H1 (cell line): Measurements from ENCODE around the gene ISG15. TPM values are rescaled to one million over a fixed set of nuclear protein-coding genes. Genes with fewer than 3 reads are reported as not detected.

Experiments used
- CTCF ChIA-PET: fragments of 300-600 bp; sonication (Branson Sonifier 250); formaldehyde crosslinking; loops from one replicate; lab custom pipeline; 2021; ENCODE audit not compliant: partially characterized antibody; lab: Charles Lee
- POLR2A ChIA-PET: fragments of 300-600 bp; sonication (Branson Sonifier 250); formaldehyde crosslinking; loops from one replicate; lab custom pipeline; 2021; ENCODE audit warnings: inconsistent platforms; ENCODE audit not compliant: partially characterized antibody; lab: Charles Lee
- DNase-seq, 2 experiments: peaks; one replicate each; pipeline versions ENCODE4 v3.0.0 to v3.0.0-alpha.2; 2010 to 2022; ENCODE audit warnings: low spot score in 2 of 2, low read depth in 1 of 2, mixed read lengths in 1 of 2
- FAIRE-seq: peaks from 2 replicates; lab custom pipeline; 2011; peaks lifted over from hg19 to GRCh38; lab: Jason Lieb, UNC
- H2AFZ ChIP-seq: 2 replicates; pipeline ENCODE4 v1.8.1; 2012; ENCODE audit warnings: low read length, inconsistent platforms
- H2AK5ac ChIP-seq: 2 replicates; pipeline ENCODE4 v1.6.1; 2013; ENCODE audit warnings: low read depth, low read length
- H2BK120ac ChIP-seq: replicated peaks from 2 replicates; pipeline ENCODE3; 2013; ENCODE audit warnings: low read depth, low read length, inconsistent platforms
- H2BK12ac ChIP-seq: 2 replicates; pipeline ENCODE4 v1.6.1; 2013; ENCODE audit warnings: low read depth, low read length
- H2BK15ac ChIP-seq: 2 replicates; pipeline ENCODE4 v1.6.1; 2013; ENCODE audit warnings: low read length
- H2BK20ac ChIP-seq: 2 replicates; pipeline ENCODE4 v1.6.1; 2013; ENCODE audit warnings: low read length
- H2BK5ac ChIP-seq: 2 replicates; pipeline ENCODE4 v1.6.1; 2013; ENCODE audit warnings: low read depth, low read length
- H3K14ac ChIP-seq: 2 replicates; pipeline ENCODE4 v1.6.1; 2013; ENCODE audit warnings: inconsistent platforms; ENCODE audit not compliant: insufficient read length
- H3K18ac ChIP-seq: 2 replicates; pipeline ENCODE4 v1.6.1; 2013; ENCODE audit warnings: low read length; ENCODE audit errors: extremely low read depth
- H3K23ac ChIP-seq: 2 replicates; pipeline ENCODE4 v1.6.1; 2013; ENCODE audit warnings: inconsistent platforms; ENCODE audit not compliant: insufficient read length
- H3K23me2 ChIP-seq: 2 replicates; pipeline ENCODE4 v1.6.1; 2013; ENCODE audit warnings: low read depth, low read length
- H3K27ac ChIP-seq: 2 replicates; pipeline ENCODE4 v1.6.1; 2011; ENCODE audit warnings: low read depth, low read length, inconsistent platforms
- H3K27me3 ChIP-seq, 4 experiments: replicated peaks in 1 of 4; 1 replicate in 1 of 4; 2 replicates in 3 of 4; pipeline versions ENCODE4 v1.6.1 to v1.8.1; 2011 to 2013; ENCODE audit warnings: low read length in 3 of 4, mild to moderate bottlenecking in 3 of 4, inconsistent platforms in 2 of 4, mixed read lengths in 2 of 4, moderate library complexity in 1 of 4; ENCODE audit not compliant: control insufficient read depth in 3 of 4, insufficient read depth in 3 of 4; ENCODE audit errors: extremely low read depth in 1 of 4
- H3K36me3 ChIP-seq, 4 experiments: 2 replicates each; pipeline versions ENCODE4 v1.6.1 to v1.8.1; 2011 to 2013; ENCODE audit warnings: mild to moderate bottlenecking in 4 of 4, low read length in 3 of 4, moderate library complexity in 2 of 4, control low read depth in 1 of 4, inconsistent platforms in 1 of 4; ENCODE audit not compliant: insufficient read depth in 4 of 4, control insufficient read depth in 2 of 4
- H3K4ac ChIP-seq: replicated peaks from 2 replicates; pipeline ENCODE3; 2013; ENCODE audit warnings: low read length, low read depth, mixed read lengths, inconsistent platforms; ENCODE audit not compliant: insufficient read length
- H3K4me1 ChIP-seq, 4 experiments: replicated peaks in 1 of 4; 1 replicate in 1 of 4; 2 replicates in 3 of 4; pipeline versions ENCODE4 v1.6.1 to v1.8.1; 2011 to 2013; ENCODE audit warnings: low read length in 3 of 4, inconsistent platforms in 2 of 4, mixed read lengths in 1 of 4; ENCODE audit not compliant: insufficient read depth in 4 of 4, control insufficient read depth in 3 of 4
- H3K4me2 ChIP-seq, 2 experiments: 2 replicates each; pipeline versions ENCODE4 v1.6.1 to v1.8.1; 2011 to 2013; ENCODE audit warnings: low read depth in 2 of 2, low read length in 2 of 2, control low read depth in 1 of 2, inconsistent platforms in 1 of 2, mild to moderate bottlenecking in 1 of 2; ENCODE audit not compliant: insufficient read depth in 1 of 2
- H3K4me3 ChIP-seq, 4 experiments: fragments of 200-600, 300-600 bp in 1 of 4; sonication (generic), shearing (Covaris generic), sonication (Bioruptor Twin) in 1 of 4; 2 replicates each; pipeline versions ENCODE4 v1.5.1 to v1.8.1; 2011 to 2016; ENCODE audit warnings: low read length in 4 of 4, low read depth in 3 of 4, control low read depth in 2 of 4, inconsistent platforms in 2 of 4, mild to moderate bottlenecking in 2 of 4, mixed read lengths in 1 of 4, moderate library complexity in 1 of 4; ENCODE audit not compliant: insufficient read depth in 2 of 4; ENCODE audit errors: extremely low read depth in 1 of 4
- H3K56ac ChIP-seq: replicated peaks from 2 replicates; pipeline ENCODE3; 2013; ENCODE audit warnings: low read depth, mild to moderate bottlenecking, mixed read lengths, low read length, inconsistent platforms; ENCODE audit not compliant: insufficient read length
- H3K79me1 ChIP-seq: 2 replicates; pipeline ENCODE4 v1.6.1; 2013; ENCODE audit warnings: low read depth, low read length, control low read depth
- H3K79me2 ChIP-seq, 2 experiments: 2 replicates each; pipeline versions ENCODE4 v1.6.1 to v1.8.1; 2012 to 2013; ENCODE audit warnings: low read length in 2 of 2, mild to moderate bottlenecking in 2 of 2, inconsistent platforms in 1 of 2; ENCODE audit not compliant: insufficient read depth in 2 of 2, control insufficient read depth in 1 of 2
- H3K9ac ChIP-seq, 4 experiments: replicated peaks in 1 of 4; 1 replicate in 1 of 4; 2 replicates in 3 of 4; pipeline versions ENCODE4 v1.6.1 to v1.8.1; 2011 to 2013; ENCODE audit warnings: low read depth in 3 of 4, low read length in 3 of 4, control low read depth in 2 of 4, mild to moderate bottlenecking in 2 of 4, moderate library complexity in 2 of 4, inconsistent platforms in 1 of 4; ENCODE audit errors: extremely low read depth in 1 of 4
- H3K9me3 ChIP-seq, 2 experiments: 2 replicates each; pipeline versions ENCODE4 v1.6.1 to v1.8.1; 2012 to 2013; ENCODE audit warnings: mild to moderate bottlenecking in 2 of 2, moderate library complexity in 2 of 2, control low read depth in 1 of 2, inconsistent platforms in 1 of 2, low read depth in 1 of 2, low read length in 1 of 2, mixed read lengths in 1 of 2; ENCODE audit not compliant: insufficient read depth in 2 of 2
- H4K20me1 ChIP-seq, 2 experiments: replicated peaks in 1 of 2; 2 replicates each; pipeline versions ENCODE3 to v1.8.1; 2011 to 2013; ENCODE audit warnings: inconsistent platforms in 2 of 2, low read length in 2 of 2, mild to moderate bottlenecking in 1 of 2; ENCODE audit not compliant: insufficient read depth in 2 of 2, control insufficient read depth in 1 of 2
- H4K5ac ChIP-seq: 2 replicates; pipeline ENCODE4 v1.6.1; 2013; ENCODE audit warnings: low read length, low read depth, mixed read lengths, inconsistent platforms; ENCODE audit not compliant: insufficient read length
- H4K8ac ChIP-seq: 2 replicates; pipeline ENCODE4 v1.8.0; 2013; ENCODE audit warnings: mild to moderate bottlenecking, moderate library complexity, low read length, inconsistent platforms; ENCODE audit not compliant: insufficient read depth; ENCODE audit errors: extremely low read depth
- H4K91ac ChIP-seq: replicated peaks from 2 replicates; pipeline ENCODE3; 2013; ENCODE audit warnings: low read length, mixed read lengths, inconsistent platforms; ENCODE audit not compliant: insufficient read length
- BACH1 ChIP-seq: IDR thresholded peaks from 2 replicates; pipeline ENCODE4 v1.6.1; 2012; ENCODE audit warnings: low read length, improper control_type of control experiment
- NANOG ChIP-seq: IDR thresholded peaks from 2 replicates; pipeline ENCODE4 v1.6.1; 2011; ENCODE audit warnings: low read length, low read depth, mild to moderate bottlenecking, inconsistent platforms; ENCODE audit not compliant: insufficient read depth, poor library complexity, severe bottlenecking
- WGBS, 2 experiments: shearing (Covaris generic) in 1 of 2; methylation state at CpG; one replicate each; pipeline versions ENCODE4 v1.1.6 to v1.1.7; 2013 to 2015; ENCODE audit warnings: low lambda C conversion rate in 2 of 2, mixed read lengths in 2 of 2, inconsistent platforms in 1 of 2, low coverage in 1 of 2, missing lambda C conversion rate in 1 of 2; ENCODE audit not compliant: insufficient replicate concordance in 2 of 2, insufficient coverage in 1 of 2, insufficient read length in 1 of 2; ENCODE audit errors: extremely low coverage in 1 of 2, missing lambda C conversion rate in 1 of 2; 5-methylcytosine and 5-hydroxymethylcytosine counted together
- polyA plus RNA-seq, 7 experiments: library from polyadenylated mRNA; depleted of rRNA in 3 of 7; stranded (reverse) in 5 of 7; unstranded in 2 of 7; fragments of >200 nt in 5 of 7; fragments of 200-250 nt in 2 of 7; gene quantifications; 1 replicate in 5 of 7; 2 replicates in 1 of 7; 4 replicates in 1 of 7; pipeline versions ENCODE4 v1.2.1 to v1.2.3, GENCODE V29; 2011 to 2013; ENCODE audit warnings: missing spikeins in 2 of 7, mixed read lengths in 2 of 7
- total RNA-seq: library from RNA; stranded (reverse); fragmentation: NEBNext Ultra II Directional; extraction: Animal tissue kit (Norgen Biotek cat#: 25700); gene quantifications from 2 replicates; pipeline ENCODE4 v1.2.1, GENCODE V29; 2021
- TF ChIP-seq, protein P1 (sequence below): IDR thresholded peaks from 2 replicates; pipeline ENCODE4 v1.6.1; 2012; ENCODE audit warnings: inconsistent platforms

The ISG15 gene
- total and polyA plus RNA-seq, 2 of the 8 experiments (the other 6 are each of a cell fraction or from before 2014, with no cell fraction given): 29.3 to 121 TPM

- no peak for FAIRE-seq
- CTCF ChIA-PET: interaction anchor here (0.8 to 4.2 kb wide), 8 partner anchors 9 to 81 kb away, joined by 3 to 20 read pairs (median 8); partner anchors contain the start of gene ISG15
- peak overlapping the region; percentile 98 for H4K91ac ChIP-seq
- H3K27me3 ChIP-seq: no peaks in the 10 kb centered on the region
- POLR2A ChIA-PET: interaction anchor here (1.0 to 14.9 kb wide), 9 partner anchors 8 to 41 kb away, joined by 3 to 245 read pairs (median 6); partner anchors contain the start of genes HES4 and ISG15
- 0 out of 2 replicates have a peak overlapping the region, but pooled peaks have one; percentile 51 for H4K8ac ChIP-seq
- no peak overlapping the region for H3K14ac ChIP-seq
- 0 out of 2 replicates have a peak overlapping the region, but pooled peaks have one; percentile 1 for H2BK20ac ChIP-seq
- no peaks in the 10 kb centered on the region for H3K9me3 ChIP-seq
- peaks cover 2 to 57% (median 38%) of the 10 kb centered on the region in 4 experiments for H3K4me1 ChIP-seq
- peak overlapping the region; percentile 99 for H2AK5ac ChIP-seq
- H2BK12ac ChIP-seq: peak overlapping the region; percentile 99; the same call in 1 of the 2 replicates
- H2BK5ac ChIP-seq: peak overlapping the region; percentile 96; the same call in 1 of the 2 replicates
- H3K4me3 ChIP-seq: no peak overlapping the region
- H3K56ac ChIP-seq: no peak overlapping the region
- H2BK15ac ChIP-seq: no peak overlapping the region
- TF ChIP-seq NANOG: no peak
- TF ChIP-seq, protein P1, sequence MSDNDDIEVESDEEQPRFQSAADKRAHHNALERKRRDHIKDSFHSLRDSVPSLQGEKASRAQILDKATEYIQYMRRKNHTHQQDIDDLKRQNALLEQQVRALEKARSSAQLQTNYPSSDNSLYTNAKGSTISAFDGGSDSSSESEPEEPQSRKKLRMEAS: no peak
- TF ChIP-seq BACH1: no peak
- H4K20me1 ChIP-seq: peaks cover 6 to 19% of the 10 kb centered on the region in 2 experiments
- 82% methylated on average over 13 of the region's 13 CpGs; no CpG with 5 or more reads in 1 of the 2 experiments for WGBS, 2 experiments
- H2BK120ac ChIP-seq: no peak overlapping the region
- H3K79me1 ChIP-seq: peaks cover 16% of the 10 kb centered on the region
- no peak overlapping the region for H3K18ac ChIP-seq
- peaks cover 0 to 24% (median 5%) of the 10 kb centered on the region in 4 experiments; a peak in 4 of 8 replicates for H3K36me3 ChIP-seq
- DNase-seq: no peak
- H3K23ac ChIP-seq: no peak overlapping the region
- H2AFZ ChIP-seq: no peak overlapping the region
- H3K23me2 ChIP-seq: peaks cover 8% of the 10 kb centered on the region; the same call in 1 of the 2 replicates
- peaks cover 0 to 13% of the 10 kb centered on the region in 2 experiments; a peak in 1 of 4 replicates for H3K79me2 ChIP-seq
- peak overlapping the region; percentile 20; the same call in 1 of the 2 replicates for H3K27ac ChIP-seq
- peak overlapping the region in 1 of 2 experiments; percentile 13; a peak in 1 of 4 replicates for H3K4me2 ChIP-seq
- H3K4ac ChIP-seq: no peak overlapping the region
- no peak overlapping the region for H3K9ac ChIP-seq
- no peak overlapping the region for H4K5ac ChIP-seq
These were observed 10.4 kb downstream of the ISG15 start for GRCh38 chr1:1023700-1024099.
